D341Med (cell line): Measurements from ENCODE around the gene CITED1.
A peak's percentile ranks its signal among the peaks of the same experiment; 100 is the strongest.
"Not testable (repeated sequence)": the region's sequence is repeated elsewhere in the genome, so short reads cannot be mapped to it uniquely, and the experiment has no call there.

Source experiments
- DNase-seq: peaks from one replicate; pipeline ENCODE4 v3.0.0; 2012; ENCODE audit warnings: low spot score

Gene CITED1, protein sequence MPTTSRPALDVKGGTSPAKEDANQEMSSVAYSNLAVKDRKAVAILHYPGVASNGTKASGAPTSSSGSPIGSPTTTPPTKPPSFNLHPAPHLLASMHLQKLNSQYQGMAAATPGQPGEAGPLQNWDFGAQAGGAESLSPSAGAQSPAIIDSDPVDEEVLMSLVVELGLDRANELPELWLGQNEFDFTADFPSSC

DNA sequence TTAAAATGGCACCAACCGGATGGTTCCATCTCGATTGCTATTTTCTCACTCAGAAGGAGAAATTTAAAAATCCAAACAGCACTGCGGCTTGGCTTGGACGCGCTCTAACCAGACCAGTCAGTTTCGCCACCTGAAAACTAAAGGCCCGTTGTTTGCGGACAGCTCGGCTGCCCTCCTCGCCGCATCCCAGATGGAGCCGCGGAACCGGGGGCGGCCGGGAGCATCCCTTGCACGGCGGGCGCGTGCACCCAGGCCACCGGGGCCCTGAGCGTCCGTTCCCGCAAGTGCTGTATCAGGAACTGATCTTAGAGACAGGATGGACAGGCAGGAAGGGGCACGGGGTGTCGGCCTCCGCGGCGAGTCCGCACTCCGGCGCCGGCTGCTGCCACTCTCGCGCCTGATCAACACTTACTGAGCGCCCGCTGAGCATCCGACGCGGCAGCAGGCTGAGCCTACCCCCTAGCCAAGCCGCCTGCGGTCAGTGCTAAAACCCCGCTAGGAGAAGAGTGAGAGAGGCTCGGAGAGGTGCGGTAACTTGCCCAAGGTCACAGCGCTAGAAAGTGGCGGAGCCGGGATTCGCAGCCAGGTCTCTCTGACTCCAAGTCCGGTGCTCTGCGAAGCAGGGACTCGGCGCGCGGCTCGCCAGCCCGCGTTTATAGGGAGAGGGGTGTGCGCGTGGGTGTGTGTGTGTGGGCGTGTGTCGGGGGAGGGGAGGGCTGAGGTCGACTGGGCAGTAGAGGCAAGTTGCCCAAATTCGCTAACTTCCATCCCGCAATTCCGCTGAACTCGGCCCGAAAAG is at the start of gene CITED1:
Gene CITED1 (minus strand): TSS at position 629 of the 799 bp plus-strand sequence. CDS start 3,045 bp downstream, outside the sequence.
- peak; percentile 51 for DNase-seq

DNA sequence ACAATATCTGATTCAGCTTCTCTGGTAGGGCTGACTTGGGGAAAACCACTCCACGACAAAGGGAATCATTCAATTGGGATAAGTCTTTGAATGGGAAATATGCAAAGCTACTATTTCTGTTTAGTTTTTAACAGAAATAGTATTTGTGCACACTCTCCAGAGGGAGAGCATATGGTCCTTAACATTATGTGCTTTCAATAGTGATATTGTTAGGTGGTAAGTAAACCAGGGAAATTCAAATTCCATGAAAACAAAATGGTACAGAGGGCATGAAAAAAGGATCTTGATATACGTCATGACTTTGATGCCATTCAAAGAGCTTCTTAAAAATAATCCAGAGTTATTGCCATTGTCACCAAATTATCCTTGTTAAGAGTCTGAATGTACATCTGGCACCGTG is 47.1 kb upstream of the CITED1 start:
- no peak for DNase-seq

DNA sequence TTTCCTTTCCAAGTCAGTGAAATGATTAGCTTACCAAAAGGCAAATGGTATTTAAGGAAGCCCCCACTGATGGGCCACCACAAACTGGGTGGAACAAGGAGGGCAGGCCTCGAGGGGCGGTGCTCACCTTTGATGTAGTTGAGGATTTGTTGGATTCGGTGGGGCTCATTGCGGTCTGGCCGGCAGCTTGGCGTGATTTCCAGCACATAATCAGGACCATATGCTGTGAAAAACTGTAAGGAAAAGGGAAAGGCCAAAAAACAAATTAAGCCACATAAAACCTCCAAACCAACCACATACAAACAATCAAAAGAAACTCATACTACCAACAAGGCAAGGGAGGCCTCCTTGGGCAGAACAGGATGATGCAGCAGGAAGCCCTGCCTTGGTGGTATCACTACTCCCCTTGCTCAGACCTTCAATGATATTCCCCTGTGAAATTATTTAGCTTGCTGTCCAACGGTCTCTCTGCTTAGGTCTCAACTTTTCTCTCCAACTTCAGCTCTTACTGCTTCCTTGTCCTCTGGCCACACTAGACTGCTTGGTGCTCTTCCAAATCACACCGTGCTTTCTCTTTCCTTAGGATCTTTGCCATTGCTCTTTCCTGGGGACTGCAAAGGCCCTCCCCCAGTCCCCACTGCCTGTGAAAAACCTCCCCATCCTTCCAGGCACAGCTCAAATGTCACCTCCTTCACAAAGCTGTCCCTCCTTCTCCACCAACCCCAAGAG is 46.1 kb upstream of the CITED1 start:
- DNase-seq = no peak

DNA sequence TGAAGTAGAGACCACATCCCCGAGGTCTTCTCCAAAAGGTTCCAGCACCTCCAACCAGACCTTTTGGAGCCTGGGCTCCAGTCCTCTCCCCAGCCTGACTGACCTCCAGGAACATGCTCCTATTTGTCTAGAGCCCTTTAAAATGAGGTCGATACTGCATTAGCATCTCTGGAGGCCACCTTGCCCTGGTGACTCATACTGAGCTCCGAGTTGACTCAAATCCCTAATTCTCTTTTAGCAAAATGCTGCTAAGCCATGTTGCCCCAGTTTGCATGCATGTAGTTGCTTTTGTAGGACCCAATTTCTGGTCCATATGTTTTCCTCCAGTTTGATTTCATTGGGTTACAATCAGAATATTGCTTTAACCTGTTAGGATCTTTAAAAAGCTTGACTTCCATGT is 43.5 kb upstream of the CITED1 start:
- no peak for DNase-seq

DNA sequence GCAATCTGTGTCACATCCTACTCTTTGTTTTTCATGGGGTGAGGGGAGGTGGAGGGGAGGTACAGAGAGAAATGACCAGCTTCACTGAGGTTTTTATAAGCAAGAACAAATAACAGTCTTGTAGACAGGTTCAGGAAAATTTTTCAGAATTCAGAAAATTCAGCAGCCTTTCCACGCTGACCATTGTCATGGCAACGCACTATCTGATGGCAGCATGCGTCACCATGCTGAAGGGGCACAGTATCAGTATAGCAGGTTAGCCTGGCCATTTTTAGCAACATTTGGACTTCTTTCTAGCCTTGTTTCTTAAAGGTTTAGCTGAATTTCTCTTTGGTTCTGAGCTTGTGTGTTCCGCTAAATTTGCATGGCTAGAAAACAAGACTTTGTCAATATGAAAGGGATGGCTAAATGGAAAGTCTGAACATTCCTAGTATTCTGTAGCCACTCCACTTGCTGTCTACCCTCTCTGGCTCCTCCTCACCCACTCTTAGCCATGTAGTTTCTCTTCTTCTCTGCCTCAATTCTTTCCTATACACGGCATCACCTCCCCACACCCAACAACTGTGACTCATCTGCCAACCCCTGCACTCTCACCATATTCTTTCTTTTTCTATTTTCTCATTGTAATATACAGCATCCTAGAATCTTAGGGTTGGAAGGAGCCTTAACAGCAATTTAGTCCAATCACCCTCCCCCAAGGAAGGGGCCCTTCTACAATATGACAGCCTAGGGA is 42.7 kb upstream of the CITED1 start:
- DNase-seq = no peak

DNA sequence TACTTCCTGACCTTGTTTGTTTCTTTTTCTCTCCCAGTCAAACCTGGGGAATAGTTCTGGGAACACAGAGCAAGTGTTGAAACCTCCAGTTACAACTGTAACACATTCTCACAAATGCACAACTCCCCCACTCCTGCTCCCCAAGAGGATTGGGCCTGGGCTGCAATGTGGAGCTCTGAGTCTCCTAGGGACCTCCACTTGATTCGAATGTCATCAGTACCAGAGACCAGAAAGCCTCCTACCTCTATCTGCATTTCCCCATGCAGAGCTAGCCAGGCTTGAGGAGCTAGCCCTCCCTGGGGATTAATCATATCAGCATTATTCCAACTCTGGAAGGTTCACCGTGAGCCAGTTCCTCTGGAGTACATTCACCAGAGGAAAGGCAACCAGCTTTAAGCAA is 41.7 kb upstream of the CITED1 start:
- DNase-seq = no peak

DNA sequence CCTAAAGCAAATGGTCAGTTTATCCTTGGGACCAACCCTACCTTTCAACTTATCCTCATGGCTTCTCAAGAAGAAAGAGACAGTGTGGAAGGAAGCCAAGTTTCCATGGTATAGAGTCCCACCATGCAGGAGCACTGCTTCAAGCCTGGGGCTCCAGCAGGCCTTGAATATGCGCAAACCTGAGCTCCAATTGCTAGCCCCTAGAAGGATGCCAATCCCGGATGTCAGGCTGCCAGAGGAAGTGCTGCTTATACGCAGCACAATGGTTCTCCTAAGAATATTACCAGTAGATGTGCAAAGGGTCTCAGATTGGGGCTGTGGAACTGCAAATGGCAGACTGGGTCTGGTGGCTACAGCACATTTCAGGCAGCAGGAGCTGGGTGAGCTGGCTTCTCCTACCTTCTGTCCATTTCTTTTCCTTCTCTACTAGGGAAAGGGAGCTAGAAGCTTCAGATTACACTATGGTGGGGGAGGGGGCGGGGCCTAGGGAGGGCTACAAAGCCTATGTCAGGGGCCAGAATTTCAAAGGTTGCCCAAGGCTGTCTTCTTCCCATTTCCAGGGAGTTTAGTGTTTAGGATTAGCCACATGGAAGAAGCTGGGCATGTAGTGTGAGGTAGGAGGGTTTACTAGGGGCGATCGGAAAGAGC is 40.7 kb upstream of the CITED1 start:
- DNase-seq = no peak

DNA sequence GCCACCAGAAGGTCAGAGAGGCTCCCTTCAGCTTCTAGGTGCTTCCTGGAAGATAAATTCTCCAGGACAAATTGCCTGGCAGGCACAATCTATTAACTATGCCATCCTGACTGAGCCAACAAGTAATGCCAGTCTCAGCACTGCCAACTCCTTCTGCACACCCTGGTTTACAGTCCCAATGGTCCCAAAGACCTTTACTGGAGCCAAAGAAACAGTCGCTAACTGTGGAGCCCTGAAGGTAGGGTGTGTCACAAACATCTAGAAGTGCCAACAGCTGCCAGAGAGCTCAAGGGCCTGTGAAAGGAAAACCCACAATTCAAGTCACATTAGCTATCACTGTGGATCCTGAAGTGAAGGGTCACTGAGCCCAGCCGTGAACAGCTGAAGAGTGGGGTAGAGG is 34.9 kb upstream of the CITED1 start:
- no peak for DNase-seq

DNA sequence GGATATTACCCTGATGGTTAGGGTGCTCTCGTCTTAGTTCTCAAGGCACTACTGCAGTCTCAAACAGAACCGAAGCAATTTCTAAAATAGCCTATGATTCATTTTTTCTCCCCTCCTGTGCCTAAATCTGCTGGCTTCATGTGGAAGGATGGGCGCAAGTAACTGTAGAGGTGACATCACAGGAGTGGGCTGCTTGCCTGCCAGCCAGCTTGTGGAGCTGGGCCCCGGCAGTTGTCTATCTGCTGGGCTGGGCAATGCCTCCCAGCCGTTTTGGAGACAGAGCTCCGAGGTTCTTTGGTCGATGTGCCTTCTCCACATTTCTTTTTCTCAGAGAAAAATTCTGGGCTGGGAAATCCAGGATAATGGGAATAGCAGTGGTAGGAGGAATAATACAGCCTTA is 34.3 kb upstream of the CITED1 start:
- DNase-seq = no peak

DNA sequence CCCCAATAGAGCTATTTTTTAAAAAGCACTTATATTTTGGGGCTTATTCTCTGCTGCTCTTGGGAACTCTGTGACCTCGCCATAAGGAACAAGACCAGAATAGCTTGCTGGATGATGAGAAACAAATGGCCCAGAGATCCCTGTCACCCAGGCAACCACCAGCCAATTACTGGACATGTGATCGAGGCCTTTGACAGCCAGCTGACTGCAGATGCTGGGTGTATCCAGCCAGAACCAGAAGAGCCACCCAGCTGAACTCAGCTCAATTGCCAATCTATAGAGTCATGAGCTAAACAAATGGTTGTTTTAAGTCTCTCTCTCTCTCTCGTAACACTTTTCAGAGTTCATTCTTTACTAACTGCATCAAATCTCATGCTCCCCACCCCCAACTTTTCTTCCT is 24.4 kb upstream of the CITED1 start:
- DNase-seq = no peak

DNA sequence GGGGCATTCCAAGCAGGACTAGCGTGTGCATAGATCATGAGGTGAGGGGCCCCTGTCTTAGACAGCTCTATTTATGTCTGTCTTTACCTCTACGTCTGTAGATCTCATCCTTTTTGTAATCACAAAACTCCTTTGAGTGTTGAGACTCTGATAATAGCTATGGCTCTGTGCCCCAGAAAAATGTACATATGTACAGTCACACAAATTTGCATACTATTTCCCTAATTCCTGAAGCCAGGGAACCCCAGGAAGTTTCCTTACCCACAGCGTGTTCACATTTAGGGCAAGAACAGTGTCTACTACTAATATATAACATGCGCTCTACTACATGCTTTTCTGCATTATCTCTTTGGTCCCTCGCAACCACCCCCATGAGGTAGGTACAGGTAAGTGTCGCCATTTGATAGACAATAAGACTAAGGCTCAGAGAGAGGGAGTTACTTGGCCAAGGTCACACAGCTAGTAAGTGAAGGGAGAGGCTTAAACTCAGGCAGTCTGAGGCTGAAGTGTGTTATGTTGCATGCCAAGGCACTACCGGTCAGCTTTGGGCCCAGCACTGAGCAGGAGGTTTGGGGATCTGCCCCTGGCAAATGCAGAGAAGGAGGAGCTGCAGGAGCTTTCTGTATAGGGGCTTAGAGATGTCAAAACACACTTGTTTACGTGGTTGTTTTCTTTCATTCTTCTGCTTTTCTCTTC is 21.0 kb upstream of the CITED1 start:
- no peak for DNase-seq

DNA sequence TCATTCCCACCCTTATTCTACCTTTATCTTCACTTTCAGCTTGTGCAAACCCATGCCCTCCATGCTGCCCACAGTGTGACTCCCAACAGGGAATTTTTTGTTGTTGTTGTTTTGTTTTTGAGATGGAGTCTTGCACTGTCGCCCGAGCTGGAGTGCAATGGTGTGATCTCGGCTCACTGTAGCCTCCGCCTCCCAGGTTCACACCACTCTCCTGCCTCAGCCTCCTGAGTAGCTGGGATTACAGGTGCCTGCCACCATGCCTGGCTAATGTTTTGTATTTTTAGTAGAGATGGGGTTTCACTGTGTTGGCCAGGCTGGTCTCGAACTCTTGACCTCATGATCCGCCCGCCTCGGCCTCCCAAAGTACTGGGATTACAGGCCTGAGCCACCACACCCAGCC is 13.9 kb upstream of the CITED1 start:
- DNase-seq = not testable (repeated sequence)

DNA sequence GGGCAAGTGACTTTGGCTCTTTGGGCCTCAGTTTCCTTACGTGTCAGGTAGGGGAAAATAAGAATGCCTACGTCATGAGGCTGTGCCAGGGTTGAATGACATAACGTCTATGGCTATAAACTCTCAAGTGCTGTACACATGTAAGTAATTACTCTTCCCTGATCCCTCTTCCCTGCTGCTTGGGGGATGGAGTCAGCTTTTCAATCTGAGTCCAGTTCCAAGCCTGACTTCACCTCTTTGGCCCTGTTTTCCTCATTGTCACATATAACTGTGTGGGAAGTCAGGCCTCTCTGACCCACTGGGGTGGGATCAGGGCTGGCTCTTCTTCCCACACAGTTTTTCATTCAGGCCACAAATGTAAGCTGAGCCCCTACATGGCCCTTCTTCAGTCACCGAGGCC is 11.4 kb upstream of the CITED1 start:
- DNase-seq = no peak

DNA sequence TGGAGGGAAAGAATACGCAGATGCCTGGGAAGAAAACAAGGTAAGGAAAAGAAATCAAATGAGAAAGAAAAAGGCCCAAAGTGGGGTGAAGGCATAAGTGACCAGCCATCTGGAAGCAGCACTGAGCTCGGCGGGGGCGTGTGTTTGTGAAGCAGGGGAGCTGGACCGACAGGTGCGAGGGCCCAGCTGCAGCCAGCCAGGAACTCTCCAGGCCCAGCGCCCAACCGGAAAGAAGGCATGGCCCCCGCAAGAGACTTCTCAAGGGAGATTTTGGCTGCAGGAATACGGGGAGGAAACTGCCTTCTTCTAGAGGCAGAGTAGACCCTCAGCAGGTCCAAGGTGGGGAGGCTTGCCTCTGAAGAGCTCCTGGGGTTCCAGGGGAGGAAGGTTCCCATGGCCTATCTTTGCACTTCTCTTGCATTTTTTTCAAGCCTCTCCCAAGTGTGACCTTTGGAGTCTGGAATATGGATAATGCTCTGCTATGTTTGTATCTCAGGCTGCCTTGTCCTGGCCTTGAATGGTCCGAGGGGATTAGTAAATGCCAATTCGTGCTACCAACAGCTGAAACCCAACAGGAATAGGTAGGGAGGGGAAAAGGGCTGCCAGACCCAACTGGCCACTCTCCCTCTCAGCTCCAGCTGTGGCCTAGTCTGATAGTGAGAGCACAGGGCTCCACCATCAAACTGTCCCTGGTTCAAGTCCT is 10.8 kb upstream of the CITED1 start:
- no peak for DNase-seq

DNA sequence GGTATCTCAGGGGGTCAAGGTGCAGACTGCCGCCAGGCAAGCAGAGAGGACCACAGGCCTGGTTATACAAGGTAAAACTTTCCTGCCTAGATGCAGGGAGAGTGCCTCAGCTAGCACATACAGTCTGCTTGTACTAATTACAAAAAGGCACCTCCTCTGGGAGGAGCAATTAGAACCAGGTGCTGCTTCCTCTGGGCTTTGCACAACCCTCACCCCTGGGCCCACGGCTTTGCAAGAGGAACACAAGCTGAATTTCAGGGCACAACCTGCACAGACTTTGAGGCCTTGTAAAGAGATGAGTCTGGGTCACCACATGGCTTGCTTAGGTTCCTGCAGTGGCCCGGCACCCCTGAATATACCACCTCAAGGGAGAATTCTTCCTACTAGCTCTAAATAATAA is 9.2 kb upstream of the CITED1 start:
- no peak for DNase-seq

DNA sequence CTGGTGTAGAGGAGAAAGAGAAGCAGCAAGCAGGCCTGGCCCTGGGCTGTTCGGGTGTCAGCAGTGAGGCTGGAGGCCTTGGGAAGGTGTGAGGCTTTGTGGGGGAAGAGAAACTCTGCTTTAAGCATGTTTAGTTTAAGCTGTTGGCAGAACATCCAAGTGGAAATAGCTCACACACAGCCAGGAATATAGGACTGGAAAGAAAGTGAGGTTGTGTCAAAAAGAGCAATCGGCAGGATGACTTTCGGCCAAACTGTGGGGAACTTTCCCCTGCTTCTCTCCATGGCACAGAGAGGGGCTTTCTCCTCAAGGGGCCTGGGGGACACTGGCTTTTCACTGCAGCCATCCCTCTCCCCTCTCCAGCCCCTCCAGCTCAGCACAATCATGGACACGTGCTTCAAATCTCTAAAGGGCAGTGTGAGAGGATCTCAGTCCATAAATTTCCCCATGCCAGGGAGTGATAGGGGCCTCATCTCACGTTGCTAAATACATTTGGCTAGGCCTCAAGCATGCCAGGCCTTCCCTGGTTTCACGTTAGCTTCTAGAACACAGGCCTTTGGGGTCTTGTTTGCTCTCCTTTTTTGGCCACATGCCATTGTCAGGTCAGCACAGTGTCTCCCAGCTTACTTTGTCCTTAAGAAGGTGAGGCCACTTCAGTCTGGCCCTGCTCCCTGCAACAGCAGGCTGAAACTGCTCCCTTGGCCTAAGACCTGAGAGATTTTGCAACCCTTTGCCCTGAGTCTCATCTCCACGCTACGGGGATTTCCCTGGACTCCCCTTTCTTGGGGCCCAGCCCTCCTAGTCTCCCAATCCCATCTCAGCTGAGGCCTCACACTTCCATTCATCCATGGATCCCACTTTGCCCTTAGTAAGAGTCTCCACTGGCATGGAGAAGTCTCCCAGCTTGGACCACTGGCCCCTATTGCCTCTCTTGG is 8.3 kb upstream of the CITED1 start:
- DNase-seq = no peak

DNA sequence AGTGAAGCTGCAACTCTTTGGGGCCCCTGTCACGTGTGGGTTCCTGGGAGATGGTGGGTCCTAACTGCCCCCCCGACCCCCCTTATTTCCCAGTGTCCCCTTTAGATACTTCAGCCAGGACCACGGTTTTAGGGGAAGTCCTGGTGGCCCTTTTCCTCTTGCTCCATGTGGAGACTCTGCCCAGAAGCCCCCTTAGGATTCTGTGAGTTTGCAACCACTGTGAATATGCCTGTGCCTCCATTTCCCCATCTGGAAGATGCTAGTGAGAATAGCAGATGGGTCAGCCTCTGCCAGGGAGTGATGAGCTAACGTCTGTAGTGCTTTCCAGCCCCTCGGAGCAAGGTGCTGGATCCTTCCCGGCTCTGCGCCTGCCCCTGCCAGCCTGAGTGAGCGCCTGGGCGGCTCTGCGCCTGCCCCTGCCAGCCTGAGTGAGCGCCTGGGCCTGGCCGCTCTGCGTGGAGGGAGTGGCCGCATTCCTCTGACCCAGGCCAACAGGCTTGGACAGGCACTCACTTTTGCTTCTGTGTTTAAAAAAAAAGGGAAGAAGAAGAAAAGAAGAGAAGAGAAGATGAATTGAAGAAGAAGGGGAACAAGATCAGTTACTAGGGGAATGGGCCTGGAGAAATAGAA is 6.7 kb upstream of the CITED1 start:
- DNase-seq = no peak

DNA sequence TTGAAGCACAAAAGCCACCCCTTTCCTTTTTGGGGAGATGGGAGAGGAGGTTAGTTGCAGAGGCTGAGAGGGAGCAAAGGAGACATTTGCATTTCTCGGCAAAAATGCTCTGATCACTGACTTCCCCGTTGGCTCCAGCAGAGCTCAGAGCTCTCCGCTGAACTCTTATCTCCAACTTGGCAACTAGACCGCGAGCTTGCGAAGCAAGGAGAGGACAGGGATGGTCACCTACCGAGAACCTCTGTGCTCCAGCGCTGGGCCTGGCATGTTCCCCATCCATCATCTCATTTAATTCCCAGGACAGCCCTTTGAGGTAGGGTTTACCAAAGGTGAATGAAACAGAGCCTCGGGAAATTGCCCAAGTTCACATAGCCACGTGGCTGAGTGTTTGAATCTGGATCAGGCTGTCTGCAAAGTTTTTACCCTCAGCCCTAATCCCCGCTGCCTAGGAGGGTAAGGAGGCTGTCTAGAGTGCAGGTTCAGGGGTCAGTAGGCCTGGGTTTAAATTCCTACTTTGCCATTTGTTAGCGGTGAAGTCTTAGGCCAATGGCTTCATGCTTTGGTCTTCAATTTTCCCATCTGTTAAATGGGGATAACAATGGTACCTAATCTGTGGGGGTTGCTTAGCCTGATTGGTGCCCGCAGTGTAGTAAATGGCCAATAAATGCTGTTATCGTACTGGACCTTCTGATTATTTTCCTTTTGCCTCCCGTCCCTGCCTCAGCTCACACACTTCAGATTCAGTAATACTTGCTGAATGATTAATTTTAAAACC is 3.8 kb upstream of the CITED1 start:
- no peak for DNase-seq
